GM12865 (cell line): ENCODE measurements around the gene PHLDB3.
"Not testable (repeated sequence)": the region's sequence is repeated elsewhere in the genome, so short reads cannot be mapped to it uniquely, and the experiment has no call there.

Experiments
- DNase-seq: peaks from one replicate; pipeline ENCODE4 v3.0.0; 2010; ENCODE audit warnings: low read depth
- H3K4me3 ChIP-seq: 2 replicates; pipeline ENCODE4 v1.5.1; 2011; ENCODE audit warnings: mild to moderate bottlenecking, low read depth, low read length, control low read depth
- TF ChIP-seq, protein P1 (sequence below): IDR thresholded peaks from 2 replicates; pipeline ENCODE4 v1.5.1; 2011; ENCODE audit warnings: low read length, control low read depth, low read depth, inconsistent platforms; ENCODE audit not compliant: insufficient read depth; ENCODE audit errors: missing control alignments

The PHLDB3 gene

DNA sequence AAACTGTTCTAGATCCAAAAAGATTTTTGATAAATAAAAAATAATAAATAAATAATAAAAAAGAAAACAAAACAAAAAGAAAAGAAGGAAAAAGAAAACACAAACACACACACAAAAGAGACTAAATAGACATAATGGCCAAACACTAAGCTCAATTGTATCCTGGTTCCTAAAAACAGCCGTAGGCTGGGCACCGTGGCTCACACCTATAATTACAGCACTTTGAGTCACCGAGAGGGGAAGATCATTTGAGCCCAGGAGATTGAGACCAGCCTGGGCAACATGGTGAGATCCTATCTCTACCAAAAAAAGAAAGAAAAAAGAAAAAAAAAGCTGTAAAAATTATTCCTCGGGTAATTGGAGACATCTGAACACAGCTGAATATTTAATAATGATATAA is 13.5 kb upstream of the PHLDB3 start:
- H3K4me3 ChIP-seq, result no peak overlapping the region
- TF ChIP-seq, protein P1, sequence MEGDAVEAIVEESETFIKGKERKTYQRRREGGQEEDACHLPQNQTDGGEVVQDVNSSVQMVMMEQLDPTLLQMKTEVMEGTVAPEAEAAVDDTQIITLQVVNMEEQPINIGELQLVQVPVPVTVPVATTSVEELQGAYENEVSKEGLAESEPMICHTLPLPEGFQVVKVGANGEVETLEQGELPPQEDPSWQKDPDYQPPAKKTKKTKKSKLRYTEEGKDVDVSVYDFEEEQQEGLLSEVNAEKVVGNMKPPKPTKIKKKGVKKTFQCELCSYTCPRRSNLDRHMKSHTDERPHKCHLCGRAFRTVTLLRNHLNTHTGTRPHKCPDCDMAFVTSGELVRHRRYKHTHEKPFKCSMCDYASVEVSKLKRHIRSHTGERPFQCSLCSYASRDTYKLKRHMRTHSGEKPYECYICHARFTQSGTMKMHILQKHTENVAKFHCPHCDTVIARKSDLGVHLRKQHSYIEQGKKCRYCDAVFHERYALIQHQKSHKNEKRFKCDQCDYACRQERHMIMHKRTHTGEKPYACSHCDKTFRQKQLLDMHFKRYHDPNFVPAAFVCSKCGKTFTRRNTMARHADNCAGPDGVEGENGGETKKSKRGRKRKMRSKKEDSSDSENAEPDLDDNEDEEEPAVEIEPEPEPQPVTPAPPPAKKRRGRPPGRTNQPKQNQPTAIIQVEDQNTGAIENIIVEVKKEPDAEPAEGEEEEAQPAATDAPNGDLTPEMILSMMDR, result no peak
- no peak for DNase-seq

DNA sequence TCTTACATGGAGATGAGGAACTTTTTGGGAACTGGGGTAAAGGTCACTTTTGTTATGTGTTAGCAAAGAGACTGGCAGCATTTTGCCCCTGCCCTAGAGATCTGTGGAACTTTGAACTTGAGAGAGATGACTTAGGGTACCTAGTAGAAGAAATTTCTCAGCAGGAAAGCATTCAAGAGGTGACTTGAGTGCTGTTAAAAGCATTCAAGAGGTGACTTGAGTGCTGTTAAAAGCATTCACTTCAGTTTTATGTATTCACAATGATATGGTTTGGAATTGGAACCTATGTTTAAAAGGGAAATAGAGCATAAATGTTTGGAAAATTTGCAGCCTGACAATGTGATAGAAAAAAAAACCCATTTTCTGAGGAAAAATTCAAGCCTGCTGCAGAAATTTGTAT is 7.9 kb upstream of the PHLDB3 start:
- DNase-seq, H3K4me3 ChIP-seq: not testable (repeated sequence)

DNA sequence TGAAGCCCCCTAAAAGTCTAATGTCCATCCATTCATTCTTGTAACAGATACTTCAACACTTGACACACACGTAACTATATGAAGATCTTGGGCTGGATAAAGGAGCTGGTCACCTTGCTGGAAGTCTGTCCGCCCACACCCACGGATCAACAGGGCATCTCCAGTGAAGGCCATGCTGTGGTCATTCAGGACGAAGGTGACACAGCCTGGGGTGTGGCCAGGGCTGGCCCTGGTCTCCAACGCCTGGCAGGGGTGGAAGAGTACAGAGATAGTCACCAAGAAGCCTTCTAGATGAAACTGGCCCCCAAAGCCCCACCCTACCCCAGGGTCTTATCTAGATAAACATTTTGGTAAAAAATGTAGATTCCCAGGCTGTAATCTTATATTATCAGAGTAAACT is 6.8 kb upstream of the PHLDB3 start:
- no peak for DNase-seq
- H3K4me3 ChIP-seq, result no peak overlapping the region
- TF ChIP-seq, protein P1, result no peak

DNA sequence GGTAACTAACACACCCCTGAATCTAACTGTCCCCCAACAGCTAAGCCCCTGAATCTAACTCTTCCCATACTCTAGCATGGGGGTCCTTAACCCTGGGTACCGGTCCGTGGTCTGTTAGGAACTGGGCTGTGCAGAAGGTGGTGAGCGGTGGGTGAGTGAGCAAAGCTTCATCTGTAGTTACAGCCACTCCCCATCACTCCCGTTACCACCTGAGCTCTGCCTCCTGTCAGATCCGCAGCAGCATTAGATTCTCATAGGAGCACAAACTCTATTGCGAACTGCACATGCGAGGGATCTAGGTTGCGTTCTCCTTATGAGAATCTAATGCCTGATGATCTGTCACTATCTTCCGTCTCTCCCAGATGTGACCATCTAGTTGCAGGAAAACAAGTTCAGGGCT is 6.2 kb upstream of the PHLDB3 start:
- no peak for DNase-seq
- TF ChIP-seq, protein P1, result no peak
- H3K4me3 ChIP-seq, result no peak overlapping the region

DNA sequence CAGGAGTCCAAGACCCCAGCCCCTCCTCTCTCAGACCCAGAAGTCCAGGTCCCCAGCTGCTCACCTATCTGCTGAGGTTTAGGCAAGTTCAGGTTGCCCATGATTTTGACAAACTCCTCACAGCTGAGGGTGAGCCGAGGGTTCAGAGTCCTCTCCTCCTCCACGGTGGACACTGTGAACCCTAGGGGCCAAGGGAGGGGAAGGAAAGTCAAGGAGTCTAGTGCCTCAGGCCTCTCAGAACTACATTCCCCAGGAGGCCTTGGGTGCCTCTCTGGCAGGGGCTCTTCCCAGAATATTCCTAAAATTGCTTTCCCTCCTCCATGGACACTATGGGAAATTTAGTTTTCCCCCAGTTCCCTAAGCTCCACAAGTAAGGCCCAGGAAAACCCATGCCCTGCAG is 3.3 kb upstream of the PHLDB3 start:
- no peak overlapping the region for H3K4me3 ChIP-seq
- TF ChIP-seq, protein P1, result no peak
- no peak for DNase-seq

DNA sequence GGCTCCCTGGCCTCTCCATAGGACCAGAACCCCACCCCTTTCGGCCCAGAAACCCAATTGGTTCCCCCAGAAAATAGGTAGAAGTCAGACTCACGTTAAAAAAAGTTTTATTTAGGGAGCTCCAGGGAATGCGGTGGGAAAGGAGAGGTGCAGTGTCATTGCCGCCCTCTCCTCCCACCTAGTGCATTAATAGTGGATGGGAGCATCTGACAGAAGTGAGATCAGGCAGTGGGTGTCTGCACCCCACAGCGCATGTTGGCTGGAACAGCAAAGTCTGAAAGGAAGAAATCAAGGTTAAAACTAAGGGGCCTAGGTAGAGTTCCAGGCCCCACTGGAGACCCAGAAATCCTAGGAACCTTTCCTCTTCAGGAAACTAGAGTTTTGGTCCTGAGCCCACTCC is 2.1 kb upstream of the PHLDB3 start:
- DNase-seq, result no peak
- H3K4me3 ChIP-seq, result no peak overlapping the region
- TF ChIP-seq, protein P1, result no peak

DNA sequence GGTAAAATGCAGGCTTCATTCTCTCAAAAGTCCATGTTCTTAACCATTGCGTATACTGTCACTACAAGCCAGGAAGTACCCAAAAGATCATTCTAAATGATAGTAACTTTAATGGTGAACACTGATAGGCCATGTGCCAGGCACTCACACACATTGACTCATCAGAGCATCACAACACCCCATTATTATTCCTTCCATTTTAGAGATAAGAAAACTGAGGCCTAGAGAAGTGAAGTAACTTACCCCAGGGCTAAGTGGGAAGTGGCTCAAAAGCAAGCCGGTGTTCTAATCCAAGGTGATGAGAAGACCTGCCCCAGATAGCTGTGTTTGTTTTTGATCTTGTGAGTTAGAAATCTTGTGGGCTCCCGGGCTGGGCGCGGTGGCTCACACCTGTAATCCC is 1.4 kb upstream of the PHLDB3 start:
- no peak overlapping the region for H3K4me3 ChIP-seq
- DNase-seq, result no peak
- TF ChIP-seq, protein P1, result no peak

DNA sequence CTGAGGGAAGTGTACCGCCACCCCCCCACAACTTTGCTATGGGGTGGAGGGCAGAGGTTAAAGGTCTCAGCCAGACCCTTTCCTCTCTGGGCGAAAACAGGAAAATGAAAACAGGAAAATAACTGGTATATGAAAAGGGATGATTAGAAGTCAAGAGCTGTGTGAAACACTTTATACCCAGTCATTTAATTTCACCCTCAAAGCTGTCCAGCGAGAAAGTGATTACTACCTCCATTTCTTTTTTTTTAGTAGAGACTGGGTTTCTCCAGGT is 575 bp upstream of the PHLDB3 start:
- TF ChIP-seq, protein P1, result no peak
- no peak overlapping the region for H3K4me3 ChIP-seq
- DNase-seq, result no peak
